ENCODE measurements around the gene C1QL1.

GRCh38 chr17:44977814-44978550, 9.9 kb upstream of the C1QL1 start:
- no peak for TF ChIP-seq CTCF (optimal IDR thresholded peaks at IDR 0.05 in 1 of 3, IDR thresholded peaks at IDR 0.05 in 1 of 3, conservative IDR thresholded peaks at IDR 0.05 in 1 of 3; ENCODE audit: extremely low read depth in 1 of 3, insufficient read depth in 2 of 3, low read length in 3 of 3)
- no peak for TF ChIP-seq EZH2 (IDR thresholded peaks at IDR 0.05; ENCODE audit: low read length)
